PC-3 (cell line): ENCODE measurements around the gene SIX2. TPM values are rescaled to one million over a fixed set of nuclear protein-coding genes. Genes with fewer than 3 reads are reported as not detected.

Experiments
- ATAC-seq: fragments of 200-7000 bp; cut with Tn5 transposase; 2 replicates; pipeline ENCODE4 v1.9.1; 2020; ENCODE audit warnings: mild to moderate bottlenecking, moderate library complexity
- BruUV-seq: library from RNA; stranded (reverse); fragments of 400-500 nt; replicated peaks from 2 replicates; lab custom pipeline; 2021; lab: Mats Ljungman, UMichigan
- CTCF ChIA-PET: fragments of 300-600 bp; sonication (Branson Sonifier 250); formaldehyde crosslinking; loops from one replicate; lab custom pipeline; 2022; ENCODE audit warnings: antibody characterized with exemption; lab: Charles Lee
- POLR2A ChIA-PET: fragments of 300-600 bp; sonication (Branson Sonifier 250); formaldehyde crosslinking; loops from one replicate; lab custom pipeline; 2022; ENCODE audit warnings: antibody characterized with exemption; ENCODE audit not compliant: unreplicated experiment; lab: Charles Lee
- DNase-seq: peaks from one replicate; pipeline ENCODE4 v3.0.0-alpha.2; 2015
- H2AFZ ChIP-seq: fragments of 300-600 bp; sonication (generic); 2 replicates; pipeline ENCODE4 v1.6.0; 2016; ENCODE audit warnings: antibody characterized with exemption, low read length
- H3F3A ChIP-seq: fragments of 300-600 bp; sonication (generic); one replicate; pipeline ENCODE4 v1.6.0; 2017; ENCODE audit warnings: antibody characterized with exemption, low read length, control low read depth, mild to moderate bottlenecking; ENCODE audit not compliant: unreplicated experiment
- H3K27ac ChIP-seq: fragments of 300-600 bp; sonication (generic); 2 replicates; pipeline ENCODE4 v1.5.1; 2016; ENCODE audit warnings: mild to moderate bottlenecking, low read length
- H3K27me3 ChIP-seq: fragments of 300-600 bp; sonication (generic); 2 replicates; pipeline ENCODE4 v1.6.1; 2016; ENCODE audit warnings: low read length, mixed read lengths
- H3K36me3 ChIP-seq: fragments of 300-600 bp; sonication (generic); 2 replicates; pipeline ENCODE4 v1.6.1; 2016; ENCODE audit warnings: low read depth, mixed run types, low read length, mixed read lengths
- H3K4me1 ChIP-seq: fragments of 300-600 bp; sonication (generic); 2 replicates; pipeline ENCODE4 v1.5.1; 2016; ENCODE audit warnings: low read length; ENCODE audit not compliant: insufficient read depth
- H3K4me2 ChIP-seq: fragments of 300-600 bp; sonication (generic); 2 replicates; pipeline ENCODE4 v1.6.0; 2016; ENCODE audit warnings: low read length
- H3K4me3 ChIP-seq: fragments of 300-600 bp; sonication (generic); 2 replicates; pipeline ENCODE4 v1.5.1; 2016; ENCODE audit warnings: mild to moderate bottlenecking, low read length, mixed read lengths
- H3K79me2 ChIP-seq: fragments of 300-600 bp; sonication (generic); 2 replicates; pipeline ENCODE4 v1.6.1; 2017; ENCODE audit warnings: low read length, mixed read lengths
- H3K9ac ChIP-seq: fragments of 300-600 bp; sonication (generic); 2 replicates; pipeline ENCODE4 v1.6.0; 2016; ENCODE audit warnings: mild to moderate bottlenecking, low read length
- H3K9me2 ChIP-seq: fragments of 300-600 bp; sonication (generic); replicated peaks from 2 replicates; pipeline ENCODE4 v1.6.1; 2016; ENCODE audit warnings: mixed run types, low read length, mixed read lengths
- H3K9me3 ChIP-seq: fragments of 300-600 bp; sonication (generic); 2 replicates; pipeline ENCODE4 v1.6.1; 2016; ENCODE audit warnings: low read length, mixed read lengths
- H4K20me1 ChIP-seq: fragments of 300-600 bp; sonication (generic); 2 replicates; pipeline ENCODE4 v1.6.1; 2016; ENCODE audit warnings: low read length, mixed read lengths
- EZH2 ChIP-seq: fragments of 300-600 bp; sonication (generic); IDR thresholded peaks from one replicate; pipeline ENCODE4 v1.6.1; 2017; ENCODE audit warnings: antibody characterized with exemption, mild to moderate bottlenecking, low read length; ENCODE audit not compliant: unreplicated experiment
- EZH2phosphoT487 ChIP-seq: fragments of 300-600 bp; sonication (generic); IDR thresholded peaks from 2 replicates; pipeline ENCODE4 v1.6.1; 2018; ENCODE audit warnings: mild to moderate bottlenecking, antibody characterized with exemption, low read length, borderline replicate concordance
- intact Hi-C: fragments of 100-400 bp; cut with micrococcal nuclease; formaldehyde crosslinking; loops from 2 replicates; pipeline ENCODE4 v1.9.0; 2023
- total RNA-seq: library from RNA; depleted of rRNA; stranded (reverse); fragments of >200 nt; gene quantifications from 2 replicates; pipeline ENCODE4 v1.2.3, GENCODE V29; 2014
- TF ChIP-seq, protein P1 (sequence below): fragments of 300-600 bp; sonication (generic); conservative IDR thresholded peaks from 2 replicates; pipeline ENCODE4 v1.5.1; 2017; ENCODE audit warnings: antibody characterized with exemption, low read depth, mild to moderate bottlenecking, low read length

Gene SIX2
- total RNA-seq, 1 experiment from 2014 or later: 27.9 TPM

DNA sequence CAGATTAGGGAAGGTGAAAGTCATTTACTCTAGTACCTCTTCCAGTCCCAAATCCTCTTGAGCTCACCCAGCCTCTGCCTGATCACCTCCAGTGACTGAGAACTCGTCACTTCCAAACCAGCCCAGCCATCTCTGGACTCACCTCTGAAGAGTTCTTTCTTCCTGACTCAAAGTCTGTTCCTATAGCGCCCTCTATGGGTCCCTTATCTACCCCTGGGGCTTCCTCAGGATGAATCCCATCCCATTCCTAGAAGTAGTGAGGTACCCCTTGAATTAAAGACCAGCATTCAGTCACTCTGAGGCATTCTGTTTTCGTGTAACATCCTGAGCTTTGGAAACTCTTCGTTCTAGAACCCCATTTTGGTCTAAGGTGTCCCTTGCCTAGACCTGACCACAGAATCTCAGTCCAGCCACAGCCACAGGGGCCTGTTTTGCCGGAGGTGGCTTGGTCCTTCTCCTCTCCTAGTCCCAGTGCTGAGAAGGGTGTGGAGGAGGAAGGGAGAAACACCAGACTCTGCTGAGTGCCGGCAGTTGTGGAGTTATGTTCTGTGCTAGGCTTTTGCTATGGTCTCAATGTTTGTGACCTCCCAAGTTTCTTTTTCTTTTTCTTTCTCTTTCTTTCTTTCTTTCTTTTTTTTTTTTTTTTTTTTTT is 35.1 kb downstream of the SIX2 start:
- Histone ChIP-seq H3K9me3 (no peaks in the 10 kb centered on the region), H3K4me3 (no peak overlapping the region), H3K9me2 (no peaks in the 10 kb centered on the region), H3F3A (no peaks in the 10 kb centered on the region), H3K4me2 (no peak overlapping the region), H3K9ac (no peak overlapping the region), H3K27ac (no peak overlapping the region), H4K20me1 (no peaks in the 10 kb centered on the region), H3K27me3 (no peaks in the 10 kb centered on the region), H3K36me3 (no peaks in the 10 kb centered on the region), H2AFZ (no peak overlapping the region), H3K79me2 (no peaks in the 10 kb centered on the region), H3K4me1 (0 out of 2 replicates have a peak, but pooled peaks cover 3% of the 10 kb centered on the region)
- ATAC-seq (peak; percentile 83), DNase-seq (peak; percentile 90)
- TF ChIP-seq, protein P1, sequence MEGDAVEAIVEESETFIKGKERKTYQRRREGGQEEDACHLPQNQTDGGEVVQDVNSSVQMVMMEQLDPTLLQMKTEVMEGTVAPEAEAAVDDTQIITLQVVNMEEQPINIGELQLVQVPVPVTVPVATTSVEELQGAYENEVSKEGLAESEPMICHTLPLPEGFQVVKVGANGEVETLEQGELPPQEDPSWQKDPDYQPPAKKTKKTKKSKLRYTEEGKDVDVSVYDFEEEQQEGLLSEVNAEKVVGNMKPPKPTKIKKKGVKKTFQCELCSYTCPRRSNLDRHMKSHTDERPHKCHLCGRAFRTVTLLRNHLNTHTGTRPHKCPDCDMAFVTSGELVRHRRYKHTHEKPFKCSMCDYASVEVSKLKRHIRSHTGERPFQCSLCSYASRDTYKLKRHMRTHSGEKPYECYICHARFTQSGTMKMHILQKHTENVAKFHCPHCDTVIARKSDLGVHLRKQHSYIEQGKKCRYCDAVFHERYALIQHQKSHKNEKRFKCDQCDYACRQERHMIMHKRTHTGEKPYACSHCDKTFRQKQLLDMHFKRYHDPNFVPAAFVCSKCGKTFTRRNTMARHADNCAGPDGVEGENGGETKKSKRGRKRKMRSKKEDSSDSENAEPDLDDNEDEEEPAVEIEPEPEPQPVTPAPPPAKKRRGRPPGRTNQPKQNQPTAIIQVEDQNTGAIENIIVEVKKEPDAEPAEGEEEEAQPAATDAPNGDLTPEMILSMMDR: peak; percentile 91
- TF ChIP-seq EZH2phosphoT487 (no peak), EZH2 (no peak)
- no TSS peak for BruUV-seq
- CTCF ChIA-PET: no interaction called here
- intact Hi-C loops: no loop called here
- POLR2A ChIA-PET: no interaction called here

DNA sequence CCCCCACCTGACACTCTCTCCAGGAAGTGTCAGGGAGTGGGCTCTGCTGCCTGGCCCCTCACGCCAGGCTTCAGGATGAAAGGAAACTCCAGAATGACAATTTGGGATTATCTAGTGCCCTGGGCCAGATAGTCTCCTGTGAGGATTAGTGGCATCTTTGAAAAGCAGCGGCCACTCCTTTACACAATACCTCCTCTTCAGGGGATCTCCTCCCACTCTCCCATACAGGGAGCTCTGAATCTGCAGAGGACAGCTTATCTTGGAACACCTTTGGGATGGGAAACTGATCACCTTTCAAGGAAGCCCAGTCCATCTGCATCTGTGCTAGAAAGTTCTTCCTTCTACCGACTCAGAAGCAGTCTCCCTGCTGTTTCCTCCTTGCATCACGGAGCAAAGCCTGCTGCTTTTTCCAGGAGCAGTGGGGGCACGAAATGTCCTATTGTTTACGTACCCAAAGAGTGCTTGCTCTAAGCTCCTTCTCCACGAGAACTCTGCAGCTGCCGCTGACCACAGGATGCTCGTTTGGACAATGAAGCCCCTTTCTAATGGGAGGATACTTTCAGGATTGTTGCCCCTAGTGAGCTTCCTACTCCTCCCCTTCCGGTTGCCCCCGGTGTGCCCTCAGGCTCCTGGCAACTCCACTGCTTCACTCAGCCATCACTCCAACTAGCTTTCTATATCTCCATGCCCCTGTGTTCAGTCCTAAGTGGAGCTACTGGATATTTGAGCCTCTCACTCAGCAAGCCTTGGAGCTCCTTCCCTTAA is 36.3 kb downstream of the SIX2 start:
- H3K36me3 ChIP-seq: no peaks in the 10 kb centered on the region
- H3K4me1 ChIP-seq: 0 out of 2 replicates have a peak, but pooled peaks cover 3% of the 10 kb centered on the region
- BruUV-seq: no TSS peak
- TF ChIP-seq EZH2phosphoT487 (no peak), EZH2 (no peak)
- TF ChIP-seq, protein P1: no peak
- no peak overlapping the region for H3K27ac ChIP-seq
- no peaks in the 10 kb centered on the region for H3K9me2 ChIP-seq
- no peaks in the 10 kb centered on the region for H3K79me2 ChIP-seq
- H4K20me1 ChIP-seq: no peaks in the 10 kb centered on the region
- intact Hi-C loops: no loop called here
- peak overlapping the region; percentile 23; the same call in 1 of the 2 replicates for H3K4me2 ChIP-seq
- CTCF ChIA-PET: interaction anchor here (1.0 kb wide), 1 partner anchor 16 kb away, joined by 3 read pairs; no protein-coding TSS in a partner anchor
- H3K27me3 ChIP-seq: no peaks in the 10 kb centered on the region
- no peaks in the 10 kb centered on the region for H3F3A ChIP-seq
- no peak overlapping the region for H3K4me3 ChIP-seq
- no peaks in the 10 kb centered on the region for H3K9me3 ChIP-seq
- H3K9ac ChIP-seq: no peak overlapping the region
- DNase-seq: no peak
- ATAC-seq: no peak
- POLR2A ChIA-PET: no interaction called here
- H2AFZ ChIP-seq: peak overlapping the region; percentile 63; the same call in 1 of the 2 replicates
